ENCODE results near the gene VRK3. TPM values are rescaled to one million over a fixed set of nuclear protein-coding genes. Genes with fewer than 3 reads are reported as not detected.

The VRK3 gene
- total RNA-seq, 1 donor from 2014 or later, result 33.6 TPM

- no peak for DNase-seq (ENCODE audit: low read depth)
- TF ChIP-seq CTCF (conservative IDR thresholded peaks at IDR 0.05; ENCODE audit: low read depth, low read length), result no peak
- H3K4me3 ChIP-seq (ENCODE audit: low read depth, low read length), result no peak overlapping the region
Measured at GRCh38 chr19:49981603-49982593, 43.3 kb downstream of the VRK3 start.

DNA sequence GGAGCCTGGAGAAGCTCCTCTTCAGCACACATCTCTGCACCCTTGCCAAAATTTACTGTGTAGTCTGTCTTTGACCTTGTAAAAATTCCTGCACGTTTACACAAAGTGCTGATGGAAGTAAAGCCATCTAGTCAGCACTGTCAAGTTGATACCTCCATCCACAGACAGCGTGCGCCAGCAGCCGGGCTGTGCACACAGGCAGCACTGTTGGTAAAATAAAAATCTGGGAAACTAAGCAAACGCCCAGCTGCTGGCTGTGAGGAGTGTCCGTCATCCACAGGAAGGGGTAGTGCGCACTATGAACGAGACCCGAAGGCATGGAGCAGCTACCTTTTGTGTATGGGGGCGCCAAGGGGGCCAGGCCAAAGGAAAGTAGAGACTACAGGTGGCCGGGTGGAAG lies 46.8 kb downstream of the VRK3 start:
- no peak for TF ChIP-seq CTCF (conservative IDR thresholded peaks at IDR 0.05; ENCODE audit: low read depth, low read length)
- no peak overlapping the region for H3K4me3 ChIP-seq (ENCODE audit: low read depth, low read length)
- no peak for DNase-seq (ENCODE audit: low read depth)

GRCh38 chr19:49977881-49978280 lies 47.3 kb downstream of the VRK3 start:
- H3K4me3 ChIP-seq (ENCODE audit: low read depth, low read length), result no peak overlapping the region
- no peak for DNase-seq (ENCODE audit: low read depth)
- TF ChIP-seq CTCF (conservative IDR thresholded peaks at IDR 0.05; ENCODE audit: low read depth, low read length), result no peak

GRCh38 chr19:49977076-49977475 lies 48.1 kb downstream of the VRK3 start:
- H3K4me3 ChIP-seq (ENCODE audit: low read depth, low read length), result no peak overlapping the region
- DNase-seq (ENCODE audit: low read depth), result no peak
- TF ChIP-seq CTCF (conservative IDR thresholded peaks at IDR 0.05; ENCODE audit: low read depth, low read length), result no peak

DNA sequence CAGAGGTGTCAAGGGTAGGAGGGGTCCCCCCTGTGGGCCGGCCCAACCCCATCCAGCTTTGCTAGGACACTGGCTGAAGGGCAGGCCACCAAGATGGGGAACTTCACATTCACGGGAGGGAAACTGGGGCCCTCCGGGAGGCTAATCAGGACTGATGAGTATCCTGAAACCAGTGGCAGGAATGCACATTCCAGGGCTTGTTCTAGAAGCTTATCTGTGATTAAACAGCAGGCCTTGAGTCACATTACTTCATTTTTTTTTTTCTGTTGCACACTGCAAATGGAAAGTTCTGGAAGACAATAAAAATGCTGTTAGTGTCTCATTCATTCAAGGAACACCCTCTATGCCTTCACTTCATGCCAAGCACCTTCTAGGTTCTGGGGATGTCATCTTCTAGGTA lies 48.7 kb downstream of the VRK3 start:
- DNase-seq (ENCODE audit: low read depth), result no peak
- no peak overlapping the region for H3K4me3 ChIP-seq (ENCODE audit: low read depth, low read length)
- no peak for TF ChIP-seq CTCF (conservative IDR thresholded peaks at IDR 0.05; ENCODE audit: low read depth, low read length)

GRCh38 chr19:49975051-49975450 lies 50.1 kb downstream of the VRK3 start:
- DNase-seq (ENCODE audit: low read depth), result no peak
- H3K4me3 ChIP-seq (ENCODE audit: low read depth, low read length), result no peak overlapping the region
- no peak for TF ChIP-seq CTCF (conservative IDR thresholded peaks at IDR 0.05; ENCODE audit: low read depth, low read length)

DNA sequence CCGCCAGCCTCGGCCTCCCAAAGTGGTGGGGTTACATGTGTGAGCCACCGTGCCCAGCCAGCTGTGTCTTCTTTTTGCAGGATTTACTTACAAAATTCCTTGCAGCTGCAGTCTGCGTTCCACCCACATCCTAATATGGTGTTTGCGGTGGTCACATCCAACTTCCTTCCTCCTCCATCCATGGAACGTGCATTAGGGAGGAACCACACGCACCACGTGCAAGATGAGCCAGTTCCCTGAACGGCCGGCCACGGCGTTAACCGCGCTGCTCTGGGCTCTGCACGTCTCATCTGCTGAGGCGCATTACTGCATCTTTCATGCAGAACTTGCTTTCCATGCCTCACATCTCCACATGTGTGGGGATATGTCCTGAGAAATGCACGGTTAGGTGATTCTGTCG lies 51.2 kb downstream of the VRK3 start:
- DNase-seq (ENCODE audit: low read depth), result no peak
- no peak overlapping the region for H3K4me3 ChIP-seq (ENCODE audit: low read depth, low read length)
- TF ChIP-seq CTCF (conservative IDR thresholded peaks at IDR 0.05; ENCODE audit: low read depth, low read length), result no peak

All from epithelial cell of proximal tubule (primary cell).